Progenitor cell of endocrine pancreas (in vitro differentiated cells): Measurements from ENCODE around the gene SEMA6B. TPM values are rescaled to one million over a fixed set of nuclear protein-coding genes. Genes with fewer than 3 reads are reported as not detected.

Source experiments
- DNase-seq: peaks from one replicate; pipeline ENCODE4 v3.0.0; 2021; ENCODE audit warnings: low spot score; ENCODE audit not compliant: unreplicated experiment
- H3K27ac Mint-ChIP-seq: 2 replicates; pipeline ENCODE4 v1.8.0; 2021; ENCODE audit warnings: mild to moderate bottlenecking, moderate library complexity, mixed read lengths
- H3K27me3 Mint-ChIP-seq: 2 replicates; pipeline ENCODE4 v1.8.0; 2021; ENCODE audit warnings: mixed read lengths
- H3K36me3 Mint-ChIP-seq: 2 replicates; pipeline ENCODE4 v1.8.0; 2022; ENCODE audit warnings: mixed read lengths; ENCODE audit not compliant: insufficient read depth
- H3K4me1 Mint-ChIP-seq: 2 replicates; pipeline ENCODE4 v1.8.0; 2021; ENCODE audit warnings: low read depth, mixed read lengths
- H3K4me3 Mint-ChIP-seq: 2 replicates; pipeline ENCODE4 v1.8.0; 2021; ENCODE audit warnings: low read depth, mild to moderate bottlenecking, moderate library complexity, mixed read lengths
- H3K9me3 Mint-ChIP-seq: 2 replicates; pipeline ENCODE4 v1.8.0; 2021; ENCODE audit warnings: low read depth, mixed read lengths
- CTCF ChIP-seq: fragments of 200-600 bp; sonication (generic); IDR thresholded peaks from one replicate; pipeline ENCODE4 v1.5.0; 2021; ENCODE audit warnings: antibody characterized with exemption, mild to moderate bottlenecking; ENCODE audit not compliant: unreplicated experiment
- total RNA-seq: library from RNA; stranded (reverse); gene quantifications from 2 replicates; pipeline ENCODE4 v1.2.1, GENCODE V29; 2021

SEMA6B gene
- total RNA-seq, 1 donor from 2014 or later = 26.6 TPM

- DNase-seq = no peak
- Mint-ChIP-seq H3K4me1 (peaks cover 4% of the 10 kb centered on the region), H3K36me3 (no peaks in the 10 kb centered on the region), H3K9me3 (no peaks in the 10 kb centered on the region), H3K27me3 (peaks cover 24% of the 10 kb centered on the region), H3K4me3 (no peak overlapping the region), H3K27ac (no peak overlapping the region)
- TF ChIP-seq CTCF = no peak
These were observed 42.8 kb upstream of the SEMA6B start for GRCh38 chr19:4602173-4602788.

GRCh38 chr19:4600893-4601292 is 41.4 kb upstream of the SEMA6B start:
- H3K36me3 Mint-ChIP-seq = no peaks in the 10 kb centered on the region
- peaks cover 4% of the 10 kb centered on the region for H3K4me1 Mint-ChIP-seq
- no peak overlapping the region for H3K27ac Mint-ChIP-seq
- H3K4me3 Mint-ChIP-seq = no peak overlapping the region
- no peak for TF ChIP-seq CTCF
- peaks cover 29% of the 10 kb centered on the region for H3K27me3 Mint-ChIP-seq
- no peaks in the 10 kb centered on the region for H3K9me3 Mint-ChIP-seq
- DNase-seq = no peak

- no peak for DNase-seq
- Mint-ChIP-seq H3K4me3 (no peak overlapping the region), H3K4me1 (peaks cover 4% of the 10 kb centered on the region), H3K9me3 (no peaks in the 10 kb centered on the region), H3K27me3 (peaks cover 32% of the 10 kb centered on the region), H3K27ac (no peak overlapping the region), H3K36me3 (no peaks in the 10 kb centered on the region)
- no peak for TF ChIP-seq CTCF
These were observed 40.6 kb upstream of the SEMA6B start for GRCh38 chr19:4600082-4600481.

GRCh38 chr19:4598712-4599111 is 39.2 kb upstream of the SEMA6B start:
- DNase-seq = no peak
- Mint-ChIP-seq H3K4me1 (peaks cover 4% of the 10 kb centered on the region), H3K9me3 (no peaks in the 10 kb centered on the region), H3K27ac (no peak overlapping the region), H3K36me3 (no peaks in the 10 kb centered on the region), H3K4me3 (peak overlapping the region; percentile 51), H3K27me3 (peaks cover 37% of the 10 kb centered on the region)
- TF ChIP-seq CTCF = no peak

GRCh38 chr19:4597975-4598671 is 38.6 kb upstream of the SEMA6B start:
- Mint-ChIP-seq H3K27me3 (peaks cover 37% of the 10 kb centered on the region), H3K36me3 (no peaks in the 10 kb centered on the region), H3K4me3 (peak overlapping the region; percentile 51), H3K4me1 (peaks cover 4% of the 10 kb centered on the region), H3K27ac (no peak overlapping the region), H3K9me3 (no peaks in the 10 kb centered on the region)
- no peak for TF ChIP-seq CTCF
- DNase-seq = no peak
